A673 (cell line): Measurements from ENCODE around the gene ELF1. TPM values are rescaled to one million over a fixed set of nuclear protein-coding genes. Genes with fewer than 3 reads are reported as not detected.

Experiments used
- BruUV-seq: library from RNA; stranded (reverse); fragments of 400-500 nt; replicated peaks from 2 replicates; lab custom pipeline; 2021; lab: Mats Ljungman, UMichigan
- CTCF ChIA-PET: fragments of 300-600 bp; sonication (Branson Sonifier 250); formaldehyde crosslinking; loops from one replicate; lab custom pipeline; 2022; ENCODE audit warnings: antibody characterized with exemption; lab: Charles Lee
- POLR2A ChIA-PET: fragments of 300-600 bp; sonication (Branson Sonifier 250); formaldehyde crosslinking; loops from one replicate; lab custom pipeline; 2022; ENCODE audit warnings: antibody characterized with exemption; ENCODE audit not compliant: low non-redundant PET; lab: Charles Lee
- DNase-seq: peaks from one replicate; pipeline ENCODE4 v3.0.0-alpha.2; 2015; ENCODE audit warnings: low spot score
- H3K27ac ChIP-seq: fragments of 200-600 bp; sonication (generic); 2 replicates; pipeline ENCODE4 v1.5.1; 2016; ENCODE audit warnings: mixed run types, low read depth, mild to moderate bottlenecking, mixed read lengths, antibody characterized with exemption, low read length; ENCODE audit not compliant: poor library complexity, severe bottlenecking
- H3K27me3 ChIP-seq: fragments of 200-600 bp; sonication (generic); replicated peaks from 2 replicates; pipeline ENCODE4 v1.6.1; 2017; ENCODE audit warnings: mixed run types, low read depth, mild to moderate bottlenecking, mixed read lengths, antibody characterized with exemption, low read length; ENCODE audit not compliant: insufficient read depth, poor library complexity
- H3K36me3 ChIP-seq: fragments of 200-600 bp; sonication (generic); 2 replicates; pipeline ENCODE4 v1.6.1; 2016; ENCODE audit warnings: mixed run types, mild to moderate bottlenecking, mixed read lengths, antibody characterized with exemption, low read length; ENCODE audit not compliant: insufficient read depth, poor library complexity, severe bottlenecking
- H3K4me1 ChIP-seq: fragments of 200-600 bp; sonication (generic); 2 replicates; pipeline ENCODE4 v1.6.1; 2017; ENCODE audit warnings: mixed run types, mild to moderate bottlenecking, mixed read lengths, antibody characterized with exemption, low read length; ENCODE audit not compliant: insufficient read depth, poor library complexity, severe bottlenecking
- H3K4me3 ChIP-seq: fragments of 200-600 bp; sonication (generic); 2 replicates; pipeline ENCODE4 v1.5.1; 2016; ENCODE audit warnings: low read depth, mixed run types, mild to moderate bottlenecking, mixed read lengths, low read length; ENCODE audit not compliant: poor library complexity, severe bottlenecking
- H3K9me3 ChIP-seq: fragments of 200-600 bp; sonication (generic); 2 replicates; pipeline ENCODE4 v1.6.1; 2016; ENCODE audit warnings: mixed run types, low read depth, mild to moderate bottlenecking, mixed read lengths, antibody characterized with exemption, low read length; ENCODE audit not compliant: poor library complexity, severe bottlenecking
- CTCF ChIP-seq: fragments of 300-800, 200-600 bp; sonication (generic); conservative IDR thresholded peaks from 2 replicates; pipeline ENCODE4 v1.5.1; 2017; ENCODE audit warnings: low read depth, mild to moderate bottlenecking, antibody characterized with exemption, low read length, moderate library complexity, mixed read lengths
- EZH2 ChIP-seq: fragments of 200-600 bp; sonication (generic); IDR thresholded peaks from 2 replicates; pipeline ENCODE4 v1.6.1; 2017; ENCODE audit warnings: borderline replicate concordance, low read depth, mild to moderate bottlenecking, mixed read lengths, antibody characterized with exemption, low read length; ENCODE audit not compliant: poor library complexity, severe bottlenecking
- intact Hi-C: fragments of 100-400 bp; cut with micrococcal nuclease; formaldehyde crosslinking; loops from one replicate; pipeline ENCODE4 v1.10.0; 2022; ENCODE audit not compliant: unreplicated experiment
- total RNA-seq: library from RNA; stranded (reverse); gene quantifications from 2 replicates; pipeline ENCODE4 v1.2.3, GENCODE V29; 2021

ELF1 gene
- total RNA-seq, 1 experiment from 2014 or later, result 31.5 TPM

- no peaks in the 10 kb centered on the region for H3K27me3 ChIP-seq
- no peaks in the 10 kb centered on the region for H3K9me3 ChIP-seq
- no peak for TF ChIP-seq CTCF
- TF ChIP-seq EZH2, result no peak
- ChIA-PET CTCF (no interaction called here), POLR2A (no interaction called here)
- H3K27ac ChIP-seq, result no peak overlapping the region
- DNase-seq, result no peak
- intact Hi-C loops, result no loop called here
- no peaks in the 10 kb centered on the region for H3K4me1 ChIP-seq
- no TSS peak for BruUV-seq
- no peak overlapping the region for H3K4me3 ChIP-seq
- no peaks in the 10 kb centered on the region for H3K36me3 ChIP-seq
These were observed 2.0 kb downstream of the ELF1 start for GRCh38 chr13:41017159-41017558.

GRCh38 chr13:41015920-41016319 lies 3.2 kb downstream of the ELF1 start:
- ChIA-PET POLR2A (no interaction called here), CTCF (no interaction called here)
- BruUV-seq, result no TSS peak
- Histone ChIP-seq H3K9me3 (no peaks in the 10 kb centered on the region), H3K4me3 (no peak overlapping the region), H3K4me1 (no peaks in the 10 kb centered on the region), H3K27ac (no peak overlapping the region), H3K27me3 (no peaks in the 10 kb centered on the region), H3K36me3 (no peaks in the 10 kb centered on the region)
- intact Hi-C loops, result no loop called here
- no peak for DNase-seq
- no peak for TF ChIP-seq CTCF
- no peak for TF ChIP-seq EZH2

DNA sequence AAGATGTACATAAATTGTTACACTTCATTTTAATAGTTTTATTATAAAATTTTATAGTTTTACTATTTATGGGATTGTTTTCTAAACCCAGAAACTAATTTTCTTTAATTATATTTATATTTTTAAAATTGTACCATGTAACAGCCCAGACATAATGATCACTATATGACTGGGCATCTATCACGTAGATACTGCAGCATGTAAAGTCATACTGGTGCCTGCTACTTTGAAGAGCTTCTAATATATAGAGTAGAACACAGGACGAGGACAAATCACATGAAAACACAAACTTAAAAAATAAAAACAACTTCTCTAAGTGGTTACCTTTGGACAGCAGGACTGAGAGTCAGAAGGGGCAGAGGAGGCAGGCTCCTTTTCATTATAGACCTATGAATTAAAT lies 5.3 kb downstream of the ELF1 start:
- DNase-seq, result no peak
- ChIA-PET POLR2A (no interaction called here), CTCF (no interaction called here)
- Histone ChIP-seq H3K27ac (no peak overlapping the region), H3K27me3 (no peaks in the 10 kb centered on the region), H3K4me1 (no peaks in the 10 kb centered on the region), H3K36me3 (no peaks in the 10 kb centered on the region), H3K4me3 (no peak overlapping the region), H3K9me3 (no peaks in the 10 kb centered on the region)
- intact Hi-C loops, result no loop called here
- TF ChIP-seq CTCF, result no peak
- TF ChIP-seq EZH2, result no peak
- BruUV-seq, result no TSS peak
